H1 (cell line): ENCODE results near the gene PHOX2A. TPM values are rescaled to one million over a fixed set of nuclear protein-coding genes. Genes with fewer than 3 reads are reported as not detected.
A peak's percentile ranks its signal among the peaks of the same experiment; 100 is the strongest.

Experiments
- BCL11A ChIP-seq, 2 experiments: IDR thresholded peaks; one replicate each; pipeline ENCODE4 v1.6.1; 2011; ENCODE audit warnings: low read depth in 2 of 2, low read length in 2 of 2, mild to moderate bottlenecking in 2 of 2
- BRCA1 ChIP-seq: IDR thresholded peaks from 2 replicates; pipeline ENCODE4 v1.6.1; 2012; ENCODE audit warnings: low read depth, low read length, improper control_type of control experiment
- EZH2 ChIP-seq: fragments of 200-600 bp; sonication (generic); IDR thresholded peaks from 2 replicates; pipeline ENCODE4 v1.7.1; 2012; ENCODE audit warnings: low read depth, mild to moderate bottlenecking, moderate library complexity, low read length, inconsistent platforms; ENCODE audit not compliant: severe bottlenecking
- GTF2F1 ChIP-seq: IDR thresholded peaks from 2 replicates; pipeline ENCODE4 v1.6.1; 2012; ENCODE audit warnings: low read depth, low read length, improper control_type of control experiment, borderline replicate concordance
- HDAC6 ChIP-seq: IDR thresholded peaks from one replicate; pipeline ENCODE4 v1.7.1; 2012; ENCODE audit warnings: low read depth, mild to moderate bottlenecking, inconsistent platforms, low read length, moderate library complexity
- KDM4A ChIP-seq: IDR thresholded peaks from one replicate; pipeline ENCODE4 v1.7.1; 2012; ENCODE audit warnings: low read depth, mild to moderate bottlenecking, moderate library complexity, low read length, inconsistent platforms; ENCODE audit not compliant: severe bottlenecking
- RAD21 ChIP-seq, 2 experiments: IDR thresholded peaks in 1 of 2; conservative IDR thresholded peaks in 1 of 2; 2 replicates each; pipeline ENCODE4 v1.6.1; 2011; ENCODE audit warnings: low read depth in 2 of 2, low read length in 2 of 2, improper control_type of control experiment in 1 of 2, inconsistent platforms in 1 of 2, mild to moderate bottlenecking in 1 of 2, moderate library complexity in 1 of 2
- RBBP5 ChIP-seq: IDR thresholded peaks from 2 replicates; pipeline ENCODE4 v1.7.1; 2012; ENCODE audit warnings: low read depth, mild to moderate bottlenecking, inconsistent platforms, low read length, moderate library complexity, borderline replicate concordance
- SIX5 ChIP-seq: IDR thresholded peaks from 2 replicates; pipeline ENCODE4 v1.6.1; 2011; ENCODE audit warnings: mild to moderate bottlenecking, low read depth, low read length
- SP1 ChIP-seq: IDR thresholded peaks from 2 replicates; pipeline ENCODE4 v1.6.1; 2011; ENCODE audit warnings: low read depth, low read length
- TBP ChIP-seq: IDR thresholded peaks from 2 replicates; pipeline ENCODE4 v1.6.1; 2011; ENCODE audit warnings: low read depth, low read length, improper control_type of control experiment
- TCF12 ChIP-seq: IDR thresholded peaks from 2 replicates; pipeline ENCODE4 v1.6.1; 2011; ENCODE audit warnings: low read depth, mild to moderate bottlenecking, low read length
- polyA plus RNA-seq, 7 experiments: library from polyadenylated mRNA; depleted of rRNA in 3 of 7; stranded (reverse) in 5 of 7; unstranded in 2 of 7; fragments of >200 nt in 5 of 7; fragments of 200-250 nt in 2 of 7; gene quantifications; 1 replicate in 5 of 7; 2 replicates in 1 of 7; 4 replicates in 1 of 7; pipeline versions ENCODE4 v1.2.1 to v1.2.3, GENCODE V29; 2011 to 2013; ENCODE audit warnings: missing spikeins in 2 of 7, mixed read lengths in 2 of 7
- total RNA-seq: library from RNA; stranded (reverse); fragmentation: NEBNext Ultra II Directional; extraction: Animal tissue kit (Norgen Biotek cat#: 25700); gene quantifications from 2 replicates; pipeline ENCODE4 v1.2.1, GENCODE V29; 2021

The PHOX2A gene
- total and polyA plus RNA-seq, 2 of the 8 experiments (the other 6 are each of a cell fraction or from before 2014, with no cell fraction given) = 0.67 TPM; not detected in 1

GRCh38 chr11:72243173-72244059 is 560 bp downstream of the PHOX2A start (continued):
- no peak for TF ChIP-seq SP1
- TF ChIP-seq TCF12 = no peak
- no peak for TF ChIP-seq RBBP5
- TF ChIP-seq SIX5 = no peak
- TF ChIP-seq BRCA1 = no peak
- TF ChIP-seq EZH2 = peak; percentile 80
- TF ChIP-seq HDAC6 = no peak
- no peak for TF ChIP-seq GTF2F1
- TF ChIP-seq RAD21 (IDR thresholded peaks at IDR 0.05 in 1 of 2, conservative IDR thresholded peaks at IDR 0.05 in 1 of 2; ENCODE audit: low read depth in 2 of 2, low read length in 2 of 2) = no peak
- no peak for TF ChIP-seq TBP
- TF ChIP-seq KDM4A = peak; percentile 37
- TF ChIP-seq BCL11A (IDR thresholded peaks at IDR 0.05; ENCODE audit: low read depth in 2 of 2, low read length in 2 of 2) = no peak
